ENCODE data around the gene ERC2. TPM values are rescaled to one million over a fixed set of nuclear protein-coding genes. Genes with fewer than 3 reads are reported as not detected.

ERC2 gene
- total and polyA plus RNA-seq, 2 of the 13 experiments (the other 11 are each of a cell fraction or from before 2014, with no cell fraction given), result 0.16 to 0.22 TPM

GRCh38 chr3:55676643-55677042, 791.6 kb downstream of the ERC2 start (continued):
- TF ChIP-seq HMGXB4 (CRISPR knock-in tag; IDR thresholded peaks at IDR 0.05; ENCODE audit: borderline replicate concordance in 1 of 2, low read depth in 1 of 2) (no peak), ZNF274 (CRISPR knock-in tag; IDR thresholded peaks at IDR 0.05) (no peak), RORA (CRISPR knock-in tag; IDR thresholded peaks at IDR 0.05) (no peak), ZNF335 (CRISPR knock-in tag; IDR thresholded peaks at IDR 0.05) (no peak), HNRNPH1 (optimal IDR thresholded peaks at IDR 0.05; ENCODE audit: low read depth, low read length) (no peak), MTA3 (CRISPR knock-in tag; IDR thresholded peaks at IDR 0.05) (no peak), ZBTB44 (CRISPR knock-in tag; IDR thresholded peaks at IDR 0.05) (no peak), KLF15 (CRISPR knock-in tag; IDR thresholded peaks at IDR 0.05; ENCODE audit: borderline replicate concordance) (no peak)

GRCh38 chr3:55675478-55675877, 792.8 kb downstream of the ERC2 start:
- intact Hi-C loops (cut with micrococcal nuclease; ENCODE audit: unreplicated experiment), result no loop called here
- TF ChIP-seq ZNF639 (CRISPR knock-in tag; conservative IDR thresholded peaks at IDR 0.05) (no peak), XRCC5 (optimal IDR thresholded peaks at IDR 0.05; ENCODE audit: low read length) (no peak), SNAPC5 (CRISPR knock-in tag; IDR thresholded peaks at IDR 0.05; ENCODE audit: borderline replicate concordance) (no peak), TFDP1 (CRISPR knock-in tag; IDR thresholded peaks at IDR 0.05; ENCODE audit: borderline replicate concordance) (no peak), NR2F1 (CRISPR knock-in tag; IDR thresholded peaks at IDR 0.05) (no peak), MED1 (CRISPR knock-in tag; IDR thresholded peaks at IDR 0.05) (no peak), PBX3 (CRISPR knock-in tag; IDR thresholded peaks at IDR 0.05; ENCODE audit: borderline replicate concordance) (no peak), ZNF816 (CRISPR knock-in tag; IDR thresholded peaks at IDR 0.05; ENCODE audit: borderline replicate concordance) (no peak), KLF9 (CRISPR knock-in tag; IDR thresholded peaks at IDR 0.05; ENCODE audit: low read depth) (no peak)

More at GRCh38 chr3:55675478-55675877, 792.8 kb downstream of the ERC2 start:
- H3K9ac ChIP-seq (ENCODE audit: insufficient read depth, low read depth, low read length), result no peak overlapping the region
- no TSS peak for BruUV-seq (replicated peaks)
- no peaks in the 10 kb centered on the region for H3K27me3 ChIP-seq (ENCODE audit: control insufficient read depth in 1 of 2, insufficient read depth in 2 of 2, low read length in 2 of 2)
- no peak overlapping the region for H3K27ac ChIP-seq (ENCODE audit: extremely low read length, insufficient read depth, low read length)
- H3K36me3 ChIP-seq (replicated peaks in 1 of 2; ENCODE audit: control insufficient read depth in 1 of 2, insufficient read depth in 2 of 2, low read length in 2 of 2), result no peaks in the 10 kb centered on the region
- no peak overlapping the region for H3K4me3 ChIP-seq (replicated peaks in 1 of 3; ENCODE audit: insufficient read depth in 1 of 3, low read depth in 2 of 3, low read length in 3 of 3)
- no peak overlapping the region for H2AFZ ChIP-seq (ENCODE audit: low read length)
- FAIRE-seq, result no peak
- no peak overlapping the region for H3K4me2 ChIP-seq (ENCODE audit: low read depth, low read length)
- in situ Hi-C loops (cut with HindIII; ENCODE audit: extremely low pct_ligation_motif_present, low pct_unique_long_range_greater_than_20kb), result no loop called here
- H3K4me1 ChIP-seq (ENCODE audit: insufficient read depth, low read length), result no peaks in the 10 kb centered on the region
- no peaks in the 10 kb centered on the region for H3K9me3 ChIP-seq (ENCODE audit: low read length)
- no peak for DNase-seq (ENCODE audit: low spot score)
- ChIA-PET POLR2A (no interaction called here), CTCF (ENCODE audit: low intra/inter-chr PET ratio, low total read pairs) (no interaction called here)
- H4K20me1 ChIP-seq (ENCODE audit: insufficient read depth, low read length), result no peaks in the 10 kb centered on the region
- ATAC-seq, result no peak
- WGBS (ENCODE audit: low lambda C conversion rate), result 6% methylated on average over 3 of the region's 3 CpGs
- no peaks in the 10 kb centered on the region for H3K79me2 ChIP-seq (ENCODE audit: insufficient read depth, low read length)
